Osteocyte (in vitro differentiated cells): ENCODE data around the gene YOD1. TPM values are rescaled to one million over a fixed set of nuclear protein-coding genes. Genes with fewer than 3 reads are reported as not detected.
A peak's percentile ranks its signal among the peaks of the same experiment; 100 is the strongest.

Source experiments
- DNase-seq: peaks from one replicate; pipeline ENCODE4 v3.0.0; 2021; ENCODE audit warnings: mixed read lengths; ENCODE audit not compliant: unreplicated experiment; ENCODE audit errors: extremely low spot score
- H3K27ac Mint-ChIP-seq: one replicate; pipeline ENCODE4 v1.8.0; 2021; ENCODE audit warnings: mild to moderate bottlenecking, mixed read lengths; ENCODE audit not compliant: unreplicated experiment
- H3K27me3 Mint-ChIP-seq: one replicate; pipeline ENCODE4 v1.8.0; 2021; ENCODE audit warnings: mixed read lengths; ENCODE audit not compliant: unreplicated experiment
- H3K36me3 Mint-ChIP-seq: one replicate; pipeline ENCODE4 v1.8.0; 2021; ENCODE audit warnings: mixed read lengths; ENCODE audit not compliant: unreplicated experiment
- H3K4me1 Mint-ChIP-seq: one replicate; pipeline ENCODE4 v1.8.0; 2021; ENCODE audit warnings: mixed read lengths; ENCODE audit not compliant: unreplicated experiment
- H3K4me3 Mint-ChIP-seq: one replicate; pipeline ENCODE4 v1.8.0; 2021; ENCODE audit warnings: mild to moderate bottlenecking, moderate library complexity, mixed read lengths; ENCODE audit not compliant: unreplicated experiment
- H3K9me3 Mint-ChIP-seq: one replicate; pipeline ENCODE4 v1.8.0; 2021; ENCODE audit warnings: mixed read lengths; ENCODE audit not compliant: unreplicated experiment
- CTCF ChIP-seq: fragments of 200-600 bp; sonication (generic); IDR thresholded peaks from 2 replicates; pipeline ENCODE4 v1.5.0; 2021; ENCODE audit warnings: antibody characterized with exemption, mild to moderate bottlenecking, moderate library complexity
- total RNA-seq: library from RNA; stranded (reverse); gene quantifications from 2 replicates; pipeline ENCODE4 v1.2.1, GENCODE V29; 2021

The YOD1 gene
- total RNA-seq, 1 donor from 2014 or later = 4.6 TPM

DNA sequence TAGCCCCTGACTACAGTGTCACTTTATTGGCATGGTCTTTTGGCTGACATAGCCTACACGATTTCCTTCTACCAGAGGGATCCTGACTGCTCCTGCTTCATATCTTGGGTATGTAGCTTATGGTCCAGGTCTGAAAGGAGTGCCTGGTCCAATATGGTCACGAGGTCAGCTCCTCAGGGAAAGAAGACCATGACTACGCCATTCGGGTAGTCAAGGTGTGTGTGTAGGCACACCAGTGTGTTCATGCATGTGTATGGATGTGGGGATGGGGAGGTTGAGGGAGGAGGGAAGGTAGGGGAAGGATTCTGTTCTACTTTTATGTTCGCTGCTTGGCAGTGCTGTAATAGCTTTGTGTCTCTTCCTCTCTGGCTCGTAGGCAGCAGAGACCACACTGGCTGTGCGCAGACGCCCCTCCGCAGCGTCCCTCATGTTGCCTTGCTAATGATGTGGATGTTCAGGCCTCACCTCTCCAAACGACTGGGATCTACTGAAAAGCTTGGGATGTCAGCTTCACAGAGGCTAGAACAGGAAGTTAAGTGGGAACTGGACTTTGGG, 27.6 kb upstream of the YOD1 start:
- Mint-ChIP-seq H3K27me3 (peaks cover 9% of the 10 kb centered on the region), H3K36me3 (peaks cover 14% of the 10 kb centered on the region), H3K4me1 (no peaks in the 10 kb centered on the region), H3K4me3 (no peak overlapping the region), H3K27ac (no peak overlapping the region), H3K9me3 (no peaks in the 10 kb centered on the region)
- no peak for DNase-seq
- TF ChIP-seq CTCF = no peak

- H3K9me3 Mint-ChIP-seq = no peaks in the 10 kb centered on the region
- peaks cover 21% of the 10 kb centered on the region for H3K36me3 Mint-ChIP-seq
- no peaks in the 10 kb centered on the region for H3K4me1 Mint-ChIP-seq
- H3K27me3 Mint-ChIP-seq = peaks cover 7% of the 10 kb centered on the region
- no peak overlapping the region for H3K4me3 Mint-ChIP-seq
- no peak overlapping the region for H3K27ac Mint-ChIP-seq
- TF ChIP-seq CTCF = peak; percentile 89
- no peak for DNase-seq
These were observed 26.7 kb upstream of the YOD1 start for GRCh38 chr1:207077470-207078377.

- H3K36me3 Mint-ChIP-seq = peaks cover 27% of the 10 kb centered on the region
- no peak for TF ChIP-seq CTCF
- no peak overlapping the region for H3K4me3 Mint-ChIP-seq
- no peaks in the 10 kb centered on the region for H3K9me3 Mint-ChIP-seq
- H3K27me3 Mint-ChIP-seq = peaks cover 4% of the 10 kb centered on the region
- no peak overlapping the region for H3K27ac Mint-ChIP-seq
- no peak for DNase-seq
- no peaks in the 10 kb centered on the region for H3K4me1 Mint-ChIP-seq
These were observed 26.0 kb upstream of the YOD1 start for GRCh38 chr1:207077012-207077411.

GRCh38 chr1:207076181-207076955, 25.4 kb upstream of the YOD1 start:
- Mint-ChIP-seq H3K9me3 (no peaks in the 10 kb centered on the region), H3K27ac (no peak overlapping the region), H3K27me3 (peaks cover 2% of the 10 kb centered on the region), H3K4me3 (no peak overlapping the region), H3K36me3 (peaks cover 32% of the 10 kb centered on the region), H3K4me1 (no peaks in the 10 kb centered on the region)
- TF ChIP-seq CTCF = no peak
- DNase-seq = no peak
